ENCODE measurements around the gene UBP1. TPM values are rescaled to one million over a fixed set of nuclear protein-coding genes. Genes with fewer than 3 reads are reported as not detected.

The UBP1 gene
- total and polyA plus RNA-seq, 5 donors from 2014 or later: 9.3 to 92.9 (median 11.7) TPM

DNA sequence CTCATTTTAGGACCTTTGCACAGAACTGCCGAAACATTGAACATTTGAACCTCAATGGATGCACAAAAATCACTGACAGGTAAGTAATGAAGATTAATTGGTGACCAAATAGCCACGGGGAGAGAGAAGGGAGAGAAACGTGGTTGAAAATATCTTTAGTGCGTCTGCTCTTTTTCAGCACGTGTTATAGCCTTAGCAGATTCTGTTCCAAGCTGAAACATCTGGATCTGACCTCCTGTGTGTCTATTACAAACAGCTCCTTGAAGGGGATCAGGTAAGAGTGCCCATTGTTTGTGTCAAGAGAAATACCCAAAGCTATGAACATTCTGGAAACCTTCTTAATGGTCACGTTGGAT is 67.1 kb downstream of the UBP1 start:
- H3K27ac Mint-ChIP-seq: no peak overlapping the region
- Histone ChIP-seq H3K4me3 (ENCODE audit: low read depth, low read length) (peak overlapping the region; percentile 11), H3K9me3 (ENCODE audit: control insufficient read depth in 2 of 2, low read length in 2 of 2) (no peaks in the 10 kb centered on the region), H3K27ac (ENCODE audit: insufficient read depth, low read length, poor library complexity, severe bottlenecking) (no peak overlapping the region), H3K4me1 (ENCODE audit: control insufficient read depth, insufficient read depth, low read length, poor library complexity, severe bottlenecking) (no peaks in the 10 kb centered on the region), H3K36me3 (ENCODE audit: control insufficient read depth, insufficient read depth, low read length) (no peaks in the 10 kb centered on the region), H3K27me3 (ENCODE audit: control insufficient read depth, insufficient read depth, low read length) (peaks cover 3% of the 10 kb centered on the region)
- H3K4me1 Mint-ChIP-seq: peaks cover 3 to 7% (median 5%) of the 10 kb centered on the region in 4 donors
- ATAC-seq (ENCODE audit: low read depth in 2 of 2) (no peak), DNase-seq (no peak)
- H3K36me3 Mint-ChIP-seq: no peaks in the 10 kb centered on the region
- H3K27me3 Mint-ChIP-seq: peaks cover 17% of the 10 kb centered on the region
- peaks cover 0 to 3% (median 0%) of the 10 kb centered on the region in 7 donors for H3K9me3 Mint-ChIP-seq
- peak overlapping the region in 1 of 4 donors; percentile 17 for H3K4me3 Mint-ChIP-seq

DNA sequence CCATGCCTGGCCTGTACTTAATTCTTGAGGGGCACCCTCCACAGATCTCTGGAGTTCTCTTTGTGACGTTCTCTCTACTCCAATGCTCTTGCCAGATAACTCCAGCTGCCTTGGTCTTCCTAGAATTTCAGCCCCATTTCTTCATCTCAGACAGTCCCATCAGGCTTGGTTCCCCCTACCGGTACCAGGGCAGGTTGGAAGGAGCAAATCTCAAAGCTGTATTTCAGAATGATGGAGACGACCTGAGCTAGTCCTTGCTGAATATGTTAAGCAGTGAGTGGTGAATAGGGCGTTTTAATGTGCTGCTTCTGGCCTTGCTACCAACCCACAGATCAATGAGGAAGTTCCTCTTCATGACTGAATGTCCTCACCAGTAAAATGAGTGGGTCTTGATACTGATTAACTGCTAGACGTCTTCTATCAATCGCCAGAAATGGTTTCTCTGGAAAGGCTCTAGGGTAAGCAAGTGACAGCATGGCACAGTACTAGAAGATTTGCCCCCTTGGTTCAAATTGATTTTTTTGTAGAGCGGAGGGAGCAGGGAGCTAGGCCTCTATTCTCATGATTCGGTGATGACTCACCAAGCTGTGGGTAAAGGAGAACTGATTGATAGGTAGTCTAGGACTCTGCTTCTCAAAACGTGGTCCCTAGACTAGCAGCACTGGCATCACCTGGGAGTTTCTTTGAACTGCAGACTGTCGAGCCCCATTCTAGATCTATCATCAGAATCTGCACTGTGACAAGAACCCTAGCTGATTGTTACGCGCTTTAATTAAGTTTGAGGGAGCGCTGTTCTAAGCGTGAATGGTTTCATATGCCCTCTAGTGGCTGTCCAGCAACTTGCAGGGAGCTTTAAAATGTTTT is 67.8 kb downstream of the UBP1 start:
- ATAC-seq (ENCODE audit: low read depth in 2 of 2): peak; percentile 70 to 78
- Mint-ChIP-seq H3K4me1 (peaks cover 3 to 7% (median 5%) of the 10 kb centered on the region in 4 donors), H3K4me3 (peak overlapping the region in 1 of 4 donors; percentile 17)

DNA sequence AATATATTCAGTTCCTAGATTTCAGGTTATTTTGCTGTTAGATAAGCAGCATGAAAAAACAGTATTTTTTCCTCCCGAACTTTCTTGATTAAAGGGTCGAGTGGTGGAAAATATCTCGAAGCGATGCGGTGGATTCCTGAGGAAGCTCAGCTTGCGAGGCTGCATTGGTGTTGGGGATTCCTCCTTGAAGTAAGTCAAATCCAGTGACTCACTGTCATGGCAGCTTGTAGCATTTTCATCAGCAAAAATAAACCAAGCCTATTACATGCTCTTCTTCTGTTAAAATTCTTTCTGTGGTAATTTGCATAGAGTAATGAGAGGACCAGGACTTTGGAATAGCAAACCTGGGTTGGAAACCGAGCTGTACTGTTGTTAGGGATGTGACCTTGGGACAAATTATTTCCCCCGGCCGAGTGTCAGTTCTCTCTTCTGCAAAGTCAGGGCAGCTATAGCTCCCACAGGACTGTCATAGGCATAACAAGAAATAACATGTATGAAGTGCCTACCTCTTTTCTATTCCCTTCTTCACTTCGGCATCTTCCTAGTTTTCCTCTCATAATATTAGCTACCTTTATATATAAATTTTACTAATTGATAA is 75.6 kb downstream of the UBP1 start:
- Mint-ChIP-seq H3K9me3 (peaks cover 0 to 2% (median 0%) of the 10 kb centered on the region in 7 donors), H3K4me3 (no peak overlapping the region), H3K36me3 (no peaks in the 10 kb centered on the region), H3K27me3 (peaks cover 42% of the 10 kb centered on the region), H3K27ac (no peak overlapping the region), H3K4me1 (no peaks in the 10 kb centered on the region)
- peaks cover 3% of the 10 kb centered on the region for H3K27me3 ChIP-seq (ENCODE audit: control insufficient read depth, insufficient read depth, low read length)
- no peaks in the 10 kb centered on the region for H3K4me1 ChIP-seq (ENCODE audit: control insufficient read depth, insufficient read depth, low read length, poor library complexity, severe bottlenecking)
- H3K4me3 ChIP-seq (ENCODE audit: low read depth, low read length): no peak overlapping the region
- H3K9me3 ChIP-seq (ENCODE audit: control insufficient read depth in 2 of 2, low read length in 2 of 2): no peaks in the 10 kb centered on the region
- H3K36me3 ChIP-seq (ENCODE audit: control insufficient read depth, insufficient read depth, low read length): no peaks in the 10 kb centered on the region
- H3K27ac ChIP-seq (ENCODE audit: insufficient read depth, low read length, poor library complexity, severe bottlenecking): no peak overlapping the region
- DNase-seq (no peak), ATAC-seq (ENCODE audit: low read depth in 2 of 2) (no peak)

More for the DNA sequence above, 67.8 kb downstream of the UBP1 start:
- no peaks in the 10 kb centered on the region for H3K9me3 ChIP-seq (ENCODE audit: control insufficient read depth in 2 of 2, low read length in 2 of 2)
- H3K27ac Mint-ChIP-seq: no peak overlapping the region
- H3K27ac ChIP-seq (ENCODE audit: insufficient read depth, low read length, poor library complexity, severe bottlenecking): no peak overlapping the region
- peaks cover 23% of the 10 kb centered on the region for H3K27me3 Mint-ChIP-seq
- peak; percentile 28 to 71 (median 57) for DNase-seq
- H3K9me3 Mint-ChIP-seq: peaks cover 0 to 3% (median 0%) of the 10 kb centered on the region in 7 donors
- H3K36me3 Mint-ChIP-seq: no peaks in the 10 kb centered on the region
- no peaks in the 10 kb centered on the region for H3K36me3 ChIP-seq (ENCODE audit: control insufficient read depth, insufficient read depth, low read length)
- peak overlapping the region; percentile 11 for H3K4me3 ChIP-seq (ENCODE audit: low read depth, low read length)
- H3K4me1 ChIP-seq (ENCODE audit: control insufficient read depth, insufficient read depth, low read length, poor library complexity, severe bottlenecking): no peaks in the 10 kb centered on the region
- H3K27me3 ChIP-seq (ENCODE audit: control insufficient read depth, insufficient read depth, low read length): peaks cover 3% of the 10 kb centered on the region

DNA sequence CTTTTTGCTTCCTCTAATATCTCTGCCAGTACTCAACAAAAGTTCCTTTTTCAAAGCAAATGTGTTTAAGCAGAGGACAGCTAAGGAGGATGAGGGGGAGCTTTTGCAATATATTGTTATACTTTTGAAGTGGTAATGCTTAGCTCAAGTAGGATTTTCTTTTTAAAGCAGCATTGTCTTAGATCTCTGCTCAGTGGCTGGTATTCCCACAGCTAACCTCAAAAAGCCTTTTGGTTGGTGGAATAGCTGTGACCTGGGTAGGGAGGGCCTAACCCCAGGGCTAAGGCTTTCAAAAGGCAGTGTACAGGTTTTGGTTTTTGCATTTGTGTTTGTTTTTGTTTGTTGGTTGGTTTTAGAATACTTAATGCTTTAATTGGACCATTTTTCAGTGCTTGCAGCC is 76.1 kb downstream of the UBP1 start:
- H3K4me1 ChIP-seq (ENCODE audit: control insufficient read depth, insufficient read depth, low read length, poor library complexity, severe bottlenecking): no peaks in the 10 kb centered on the region
- Mint-ChIP-seq H3K36me3 (no peaks in the 10 kb centered on the region), H3K4me3 (no peak overlapping the region), H3K27me3 (peaks cover 46% of the 10 kb centered on the region), H3K27ac (no peak overlapping the region), H3K4me1 (no peaks in the 10 kb centered on the region), H3K9me3 (peaks cover 0 to 2% (median 0%) of the 10 kb centered on the region in 7 donors)
- H3K27ac ChIP-seq (ENCODE audit: insufficient read depth, low read length, poor library complexity, severe bottlenecking): no peak overlapping the region
- H3K9me3 ChIP-seq (ENCODE audit: control insufficient read depth in 2 of 2, low read length in 2 of 2): no peaks in the 10 kb centered on the region
- no peak for DNase-seq
- no peak for ATAC-seq (ENCODE audit: low read depth in 2 of 2)
- H3K27me3 ChIP-seq (ENCODE audit: control insufficient read depth, insufficient read depth, low read length): peaks cover 4% of the 10 kb centered on the region
- no peak overlapping the region for H3K4me3 ChIP-seq (ENCODE audit: low read depth, low read length)
- H3K36me3 ChIP-seq (ENCODE audit: control insufficient read depth, insufficient read depth, low read length): no peaks in the 10 kb centered on the region

DNA sequence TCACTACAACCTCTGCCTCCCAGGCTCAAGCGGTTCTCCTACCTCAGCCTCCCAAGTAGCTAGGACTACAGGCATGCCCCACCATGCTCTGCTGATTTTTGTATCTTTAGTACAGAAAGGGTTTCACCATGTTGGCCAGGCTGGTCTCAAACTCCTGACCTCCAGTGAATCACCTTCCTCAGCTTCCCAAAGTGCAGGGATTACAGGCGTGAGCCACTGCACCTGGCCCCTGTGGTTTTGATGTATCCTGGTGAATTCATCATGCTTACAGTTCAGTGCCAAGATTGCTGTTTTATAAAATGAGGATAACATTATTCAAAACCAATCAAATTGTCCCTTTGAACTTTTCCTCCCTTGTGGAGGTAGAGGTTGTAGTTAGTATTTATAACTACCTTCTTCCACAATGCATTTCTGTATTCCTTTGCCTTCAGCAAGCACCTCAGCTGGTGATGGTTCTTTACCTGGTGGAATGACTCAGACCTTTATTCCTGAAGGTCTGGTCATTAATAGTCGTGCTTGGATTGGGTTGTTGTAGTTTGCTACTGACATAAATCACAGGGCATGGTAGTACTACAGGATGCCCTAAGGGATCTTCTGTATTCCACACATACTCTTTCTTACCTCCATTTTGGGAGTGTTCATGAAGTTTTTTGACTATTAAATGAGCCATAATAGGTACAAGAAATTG is 76.9 kb downstream of the UBP1 start:
- H3K36me3 Mint-ChIP-seq: no peaks in the 10 kb centered on the region
- H3K27me3 Mint-ChIP-seq: peaks cover 45% of the 10 kb centered on the region
- Histone ChIP-seq H3K4me1 (ENCODE audit: control insufficient read depth, insufficient read depth, low read length, poor library complexity, severe bottlenecking) (no peaks in the 10 kb centered on the region), H3K4me3 (ENCODE audit: low read depth, low read length) (no peak overlapping the region), H3K36me3 (ENCODE audit: control insufficient read depth, insufficient read depth, low read length) (no peaks in the 10 kb centered on the region), H3K27me3 (ENCODE audit: control insufficient read depth, insufficient read depth, low read length) (peaks cover 4% of the 10 kb centered on the region), H3K9me3 (ENCODE audit: control insufficient read depth in 2 of 2, low read length in 2 of 2) (no peaks in the 10 kb centered on the region), H3K27ac (ENCODE audit: insufficient read depth, low read length, poor library complexity, severe bottlenecking) (no peak overlapping the region)
- no peak overlapping the region for H3K4me3 Mint-ChIP-seq
- no peak overlapping the region for H3K27ac Mint-ChIP-seq
- H3K4me1 Mint-ChIP-seq: no peaks in the 10 kb centered on the region
- DNase-seq (no peak), ATAC-seq (ENCODE audit: low read depth in 2 of 2) (no peak)
- H3K9me3 Mint-ChIP-seq: peaks cover 0 to 2% (median 0%) of the 10 kb centered on the region in 7 donors

DNA sequence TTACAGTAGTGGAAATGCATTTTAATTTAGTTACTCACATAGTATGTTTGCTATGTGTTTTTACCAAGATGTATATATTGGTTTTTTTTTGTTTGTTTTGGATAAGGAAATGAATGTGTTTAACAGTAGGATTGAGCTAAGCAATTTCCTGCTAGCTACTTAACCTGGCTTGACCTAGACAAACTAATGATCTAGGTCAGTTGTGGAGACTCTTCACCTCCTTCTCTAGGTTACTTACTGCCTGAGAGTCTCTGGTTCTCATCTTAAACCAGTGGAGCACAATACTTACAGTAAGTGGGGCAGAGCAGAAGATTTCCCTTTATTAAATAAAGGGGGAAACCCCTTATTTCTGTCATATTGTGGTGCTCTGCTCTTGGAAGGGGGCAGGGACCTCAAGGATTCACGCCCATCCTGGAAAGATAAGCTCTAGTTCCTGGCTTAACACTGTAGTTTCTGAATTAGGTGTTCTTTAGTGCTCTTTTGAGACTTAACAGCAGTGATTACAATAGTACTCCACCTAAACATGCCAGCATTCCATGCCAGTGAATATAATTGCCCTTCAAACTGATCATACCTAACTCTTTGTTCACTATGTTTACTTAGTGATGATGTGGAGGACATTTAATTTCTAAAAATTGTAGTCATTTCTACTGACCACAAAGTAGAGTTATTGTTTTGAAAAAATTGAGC is 79.9 kb downstream of the UBP1 start:
- peaks cover 45% of the 10 kb centered on the region for H3K27me3 Mint-ChIP-seq
- no peaks in the 10 kb centered on the region for H3K36me3 Mint-ChIP-seq

DNA sequence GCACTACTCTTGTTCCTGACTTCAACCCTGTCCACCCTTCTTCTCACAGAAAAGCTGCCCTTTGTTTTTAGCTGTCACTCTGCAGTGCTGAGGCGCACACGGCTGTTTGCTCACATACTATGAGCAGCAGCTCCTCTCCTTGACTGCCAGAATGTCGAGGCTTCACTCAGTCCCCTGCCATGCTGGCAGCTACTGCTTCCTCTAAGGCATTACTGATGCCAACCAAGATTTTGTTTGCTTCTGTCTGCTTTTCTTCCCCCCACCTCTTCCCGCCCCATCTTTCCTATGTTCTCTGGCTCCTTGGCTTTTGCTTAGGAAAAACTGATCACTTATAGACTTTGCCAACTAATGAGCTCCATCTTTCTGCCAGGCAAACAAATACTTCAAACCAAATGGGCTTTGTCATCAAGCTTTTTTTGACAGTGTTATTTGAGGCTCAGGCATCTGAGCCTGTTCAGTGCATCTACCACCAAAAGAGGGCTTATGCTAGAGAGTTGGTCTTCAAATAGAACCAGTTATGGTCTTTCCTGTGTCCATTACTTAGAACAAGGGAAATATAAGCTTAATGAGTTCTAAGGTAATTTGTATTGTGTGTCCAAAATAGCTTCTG is 81.9 kb downstream of the UBP1 start:
- H3K27me3 ChIP-seq (ENCODE audit: control insufficient read depth, insufficient read depth, low read length): peaks cover 5% of the 10 kb centered on the region
- no peaks in the 10 kb centered on the region for H3K9me3 ChIP-seq (ENCODE audit: control insufficient read depth in 2 of 2, low read length in 2 of 2)
- Mint-ChIP-seq H3K36me3 (no peaks in the 10 kb centered on the region), H3K4me1 (no peaks in the 10 kb centered on the region), H3K4me3 (no peak overlapping the region), H3K27ac (no peak overlapping the region), H3K27me3 (peaks cover 37% of the 10 kb centered on the region), H3K9me3 (peaks cover 0 to 2% (median 0%) of the 10 kb centered on the region in 7 donors)
- H3K36me3 ChIP-seq (ENCODE audit: control insufficient read depth, insufficient read depth, low read length): no peaks in the 10 kb centered on the region
- ATAC-seq (ENCODE audit: low read depth in 2 of 2) (no peak), DNase-seq (no peak)
- H3K4me3 ChIP-seq (ENCODE audit: low read depth, low read length): no peak overlapping the region
- no peak overlapping the region for H3K27ac ChIP-seq (ENCODE audit: insufficient read depth, low read length, poor library complexity, severe bottlenecking)
- H3K4me1 ChIP-seq (ENCODE audit: control insufficient read depth, insufficient read depth, low read length, poor library complexity, severe bottlenecking): no peaks in the 10 kb centered on the region

More for the DNA sequence above, 79.9 kb downstream of the UBP1 start:
- Histone ChIP-seq H3K27ac (ENCODE audit: insufficient read depth, low read length, poor library complexity, severe bottlenecking) (no peak overlapping the region), H3K4me1 (ENCODE audit: control insufficient read depth, insufficient read depth, low read length, poor library complexity, severe bottlenecking) (no peaks in the 10 kb centered on the region), H3K27me3 (ENCODE audit: control insufficient read depth, insufficient read depth, low read length) (peaks cover 4% of the 10 kb centered on the region), H3K4me3 (ENCODE audit: low read depth, low read length) (no peak overlapping the region), H3K9me3 (ENCODE audit: control insufficient read depth in 2 of 2, low read length in 2 of 2) (no peaks in the 10 kb centered on the region), H3K36me3 (ENCODE audit: control insufficient read depth, insufficient read depth, low read length) (no peaks in the 10 kb centered on the region)
- Mint-ChIP-seq H3K4me3 (no peak overlapping the region), H3K4me1 (no peaks in the 10 kb centered on the region), H3K27ac (no peak overlapping the region), H3K9me3 (peaks cover 0 to 2% (median 0%) of the 10 kb centered on the region in 7 donors)
- ATAC-seq (ENCODE audit: low read depth in 2 of 2) (no peak), DNase-seq (no peak)

All from CD4-positive, CD25-positive, alpha-beta regulatory T cell (primary cell).